Ramos (cell line): ENCODE data around the gene HNRNPH2.

Experiments
- in situ Hi-C: fragments of 300-500 bp; cut with MboI; formaldehyde crosslinking; loops from one replicate; pipeline ENCODE4 v1.14.3; 2022; ENCODE audit warnings: low sequenced_read_pairs; ENCODE audit not compliant: unreplicated experiment

The HNRNPH2 gene

GRCh38 chrX:101407748-101408531 lies at the start of gene HNRNPH2, which contains the start of gene GLA:
TSS of gene HNRNPH2 (plus strand) at chrX:101408222. CDS start at chrX:101411989, 3,767 bp downstream.
TSS of gene GLA (minus strand) at chrX:101407925. CDS start at chrX:101407903, 22 bp downstream.
- in situ Hi-C loops = no loop called here

GRCh38 chrX:101359966-101360365 lies 48.1 kb upstream of the HNRNPH2 start:
- in situ Hi-C loops = no loop called here

- in situ Hi-C loops = no loop called here
Observed at GRCh38 chrX:101360390-101360789, 47.6 kb upstream of the HNRNPH2 start.

- in situ Hi-C loops = no loop called here
Observed at GRCh38 chrX:101362116-101362515, 45.9 kb upstream of the HNRNPH2 start.

- in situ Hi-C loops = no loop called here
Observed at GRCh38 chrX:101362757-101363156, 45.3 kb upstream of the HNRNPH2 start.

GRCh38 chrX:101365301-101365795 lies 42.7 kb upstream of the HNRNPH2 start:
- in situ Hi-C loops = no loop called here

- in situ Hi-C loops = no loop called here
Observed at GRCh38 chrX:101368800-101369199, 39.2 kb upstream of the HNRNPH2 start.

- in situ Hi-C loops = no loop called here
Observed at GRCh38 chrX:101369687-101370086, 38.3 kb upstream of the HNRNPH2 start.

GRCh38 chrX:101370888-101371504 lies 37.0 kb upstream of the HNRNPH2 start:
- in situ Hi-C loops = no loop called here

GRCh38 chrX:101377547-101377946 lies 30.5 kb upstream of the HNRNPH2 start:
- in situ Hi-C loops = no loop called here

- in situ Hi-C loops = no loop called here
Observed at GRCh38 chrX:101383679-101384205, 24.3 kb upstream of the HNRNPH2 start.

GRCh38 chrX:101385026-101385684 lies 22.9 kb upstream of the HNRNPH2 start:
- in situ Hi-C loops = no loop called here

GRCh38 chrX:101385795-101386541 lies 22.1 kb upstream of the HNRNPH2 start, which contains the start of gene BTK:
TSS of gene BTK (minus strand) at chrX:101386191. CDS start at chrX:101375284, 10,907 bp downstream.
- in situ Hi-C loops = no loop called here

GRCh38 chrX:101386542-101386885 lies 21.5 kb upstream of the HNRNPH2 start:
- in situ Hi-C loops = no loop called here

- in situ Hi-C loops = no loop called here
Observed at GRCh38 chrX:101388604-101389003, 19.4 kb upstream of the HNRNPH2 start.

- in situ Hi-C loops = no loop called here
Observed at GRCh38 chrX:101390664-101391525, 17.1 kb upstream of the HNRNPH2 start, which contains the start of gene RPL36A. TSS of gene RPL36A (plus strand) at chrX:101391011. CDS start at chrX:101391044, 33 bp downstream.

GRCh38 chrX:101391831-101392230 lies 16.2 kb upstream of the HNRNPH2 start:
- in situ Hi-C loops = no loop called here

- in situ Hi-C loops = no loop called here
Observed at GRCh38 chrX:101393530-101394305, 14.3 kb upstream of the HNRNPH2 start.
